Tibial nerve (tissue), 4 donors: ENCODE measurements around the gene STIM1.

Source experiments
- EP300 ChIP-seq, 2 donors: sonication (generic); formaldehyde crosslinking; IDR thresholded peaks; one replicate each; pipeline ENCODE4 v1.6.1; 2017; ENCODE audit warnings: antibody characterized with exemption in 2 of 2, mild to moderate bottlenecking in 1 of 2
- POLR2A ChIP-seq, 2 donors: fragments of 450-650 bp; IDR thresholded peaks; one replicate each; pipeline ENCODE4 v1.6.1; 2017; ENCODE audit warnings: antibody characterized with exemption in 2 of 2, mild to moderate bottlenecking in 2 of 2, moderate library complexity in 2 of 2
- TF ChIP-seq, protein P1 (sequence below), 5 experiments: fragments of 200-600 bp in 3 of 5; fragments of 450-650 bp in 2 of 5; sonication (generic) in 3 of 5; IDR thresholded peaks; one replicate each; pipeline ENCODE4 v1.5.1; 2016 to 2019; ENCODE audit warnings: antibody characterized with exemption in 5 of 5, mild to moderate bottlenecking in 3 of 5, moderate library complexity in 2 of 5

DNA sequence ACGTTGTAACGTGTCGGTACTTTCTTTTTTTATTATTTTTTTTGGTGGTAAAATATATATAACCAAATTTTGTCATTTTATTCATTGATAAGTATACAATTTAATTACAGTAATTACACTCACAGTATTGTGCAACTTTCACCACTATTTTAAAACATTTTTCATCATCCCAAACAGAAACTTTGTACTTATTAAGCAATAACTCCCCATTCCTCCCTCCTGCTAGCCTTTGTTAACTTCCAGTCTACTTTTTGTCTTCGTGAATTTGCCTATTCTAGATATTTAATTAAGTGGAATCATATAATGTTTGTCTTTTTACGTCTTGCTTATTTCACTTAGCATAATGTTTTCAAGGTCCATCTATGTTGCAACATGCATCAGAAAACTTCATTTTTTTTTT, 58.5 kb downstream of the STIM1 start:
- TF ChIP-seq POLR2A (IDR thresholded peaks at IDR 0.05) (no peak), EP300 (IDR thresholded peaks at IDR 0.05) (no peak)
- TF ChIP-seq, protein P1, sequence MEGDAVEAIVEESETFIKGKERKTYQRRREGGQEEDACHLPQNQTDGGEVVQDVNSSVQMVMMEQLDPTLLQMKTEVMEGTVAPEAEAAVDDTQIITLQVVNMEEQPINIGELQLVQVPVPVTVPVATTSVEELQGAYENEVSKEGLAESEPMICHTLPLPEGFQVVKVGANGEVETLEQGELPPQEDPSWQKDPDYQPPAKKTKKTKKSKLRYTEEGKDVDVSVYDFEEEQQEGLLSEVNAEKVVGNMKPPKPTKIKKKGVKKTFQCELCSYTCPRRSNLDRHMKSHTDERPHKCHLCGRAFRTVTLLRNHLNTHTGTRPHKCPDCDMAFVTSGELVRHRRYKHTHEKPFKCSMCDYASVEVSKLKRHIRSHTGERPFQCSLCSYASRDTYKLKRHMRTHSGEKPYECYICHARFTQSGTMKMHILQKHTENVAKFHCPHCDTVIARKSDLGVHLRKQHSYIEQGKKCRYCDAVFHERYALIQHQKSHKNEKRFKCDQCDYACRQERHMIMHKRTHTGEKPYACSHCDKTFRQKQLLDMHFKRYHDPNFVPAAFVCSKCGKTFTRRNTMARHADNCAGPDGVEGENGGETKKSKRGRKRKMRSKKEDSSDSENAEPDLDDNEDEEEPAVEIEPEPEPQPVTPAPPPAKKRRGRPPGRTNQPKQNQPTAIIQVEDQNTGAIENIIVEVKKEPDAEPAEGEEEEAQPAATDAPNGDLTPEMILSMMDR (IDR thresholded peaks at IDR 0.05) = no peak
